Fibroblast of skin of back (primary cell): ENCODE results near the gene GSTM3.
"Not testable (repeated sequence)": the region's sequence is repeated elsewhere in the genome, so short reads cannot be mapped to it uniquely, and the experiment has no call there.

Experiments
- DNase-seq: peaks from one replicate; pipeline ENCODE4 v3.0.0-alpha.2; 2013

Gene GSTM3

DNA sequence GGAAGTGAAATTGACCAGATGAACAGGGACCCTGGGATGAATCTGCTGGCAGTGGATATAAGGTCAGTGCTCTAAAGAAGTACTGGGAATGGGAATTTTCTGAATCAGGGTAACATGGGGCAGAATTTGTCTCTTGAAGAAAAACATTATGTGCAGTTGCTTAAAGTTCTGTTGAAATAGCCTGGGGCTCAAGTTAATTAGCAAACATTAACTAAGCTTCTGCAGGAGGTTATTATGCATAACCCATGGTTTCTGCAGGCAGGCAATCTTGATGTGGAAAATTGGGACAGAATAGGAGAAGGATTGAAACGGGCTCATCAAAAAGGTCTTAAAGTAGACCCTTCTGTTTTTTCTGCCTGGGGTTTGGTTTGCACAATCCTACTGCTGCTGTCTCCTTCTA, 14.8 kb downstream of the GSTM3 start:
- no peak for DNase-seq

DNA sequence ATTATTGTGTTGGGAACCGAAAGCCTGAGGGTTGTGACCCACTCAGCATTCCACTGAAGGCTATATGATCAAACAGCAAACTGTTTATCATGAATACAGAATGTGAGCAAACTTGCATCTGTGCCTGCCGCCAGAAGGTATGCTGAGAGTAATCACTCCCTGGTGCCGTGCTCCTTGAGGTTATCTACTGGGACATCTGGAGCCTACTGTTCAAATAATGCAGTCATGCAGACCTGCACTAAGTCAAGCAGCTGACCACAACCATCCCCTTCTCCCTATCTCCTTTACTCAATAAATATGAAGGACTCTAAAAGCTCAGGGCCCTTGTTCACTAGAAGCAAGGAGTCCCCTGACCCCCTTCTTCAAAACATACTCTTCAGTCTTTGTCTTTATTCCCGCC, 15.3 kb downstream of the GSTM3 start:
- no peak for DNase-seq

DNA sequence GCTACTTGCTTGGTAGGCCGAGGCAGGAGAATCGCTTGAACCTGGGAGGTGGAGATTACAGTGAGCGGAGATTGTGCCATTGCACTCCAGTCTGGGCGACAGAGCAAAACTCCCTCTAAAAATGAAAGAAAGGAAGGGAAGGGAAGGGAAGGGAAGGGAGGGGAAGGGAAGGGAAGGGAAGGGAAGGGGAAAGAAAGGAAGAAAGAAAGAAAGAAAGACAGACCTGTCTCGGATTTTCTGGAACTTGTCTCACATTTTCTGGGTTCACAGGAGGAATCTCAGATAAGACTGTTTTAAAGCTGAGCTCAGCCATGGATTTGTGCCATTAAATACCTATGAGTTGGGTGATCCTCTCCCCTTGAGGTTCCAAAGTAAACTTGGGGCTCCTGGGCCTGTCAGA, 15.9 kb downstream of the GSTM3 start:
- no peak for DNase-seq

DNA sequence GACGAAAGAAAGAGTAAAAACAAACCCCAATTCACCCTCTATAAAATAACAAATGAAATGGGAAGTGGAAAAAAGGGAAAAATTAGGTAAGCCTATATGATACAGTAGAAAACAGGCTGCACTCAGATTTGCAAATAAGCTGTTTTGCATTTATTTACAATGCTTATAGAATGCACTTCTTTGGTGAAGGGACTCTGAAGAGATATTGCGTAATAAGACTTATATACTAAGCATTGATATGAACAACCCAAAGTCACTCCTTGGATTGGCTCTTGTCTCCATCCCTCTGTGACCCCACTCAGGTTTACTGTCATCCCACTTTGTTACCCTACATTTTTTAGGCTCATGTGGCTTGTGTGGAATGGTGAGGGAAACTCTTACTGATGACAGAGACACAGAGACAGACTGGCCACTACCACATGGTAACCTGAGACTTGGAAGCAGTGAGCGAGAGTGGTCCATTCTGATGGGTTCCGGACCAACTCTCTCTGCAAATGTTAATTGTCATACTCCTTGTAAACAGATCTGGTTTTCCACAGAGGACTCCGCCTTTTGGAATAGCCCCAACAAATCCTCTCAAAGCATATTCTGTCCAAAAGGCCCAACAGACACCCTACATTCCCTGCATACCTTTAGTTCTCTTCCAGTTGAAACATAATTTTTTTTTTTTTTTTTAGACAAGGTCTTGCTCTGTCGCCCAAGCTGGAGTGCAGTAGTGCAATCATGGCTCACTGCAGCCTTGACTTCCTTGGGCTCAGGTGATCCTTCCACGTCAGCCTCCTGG, 17.7 kb downstream of the GSTM3 start:
- DNase-seq, result peak; percentile 43

DNA sequence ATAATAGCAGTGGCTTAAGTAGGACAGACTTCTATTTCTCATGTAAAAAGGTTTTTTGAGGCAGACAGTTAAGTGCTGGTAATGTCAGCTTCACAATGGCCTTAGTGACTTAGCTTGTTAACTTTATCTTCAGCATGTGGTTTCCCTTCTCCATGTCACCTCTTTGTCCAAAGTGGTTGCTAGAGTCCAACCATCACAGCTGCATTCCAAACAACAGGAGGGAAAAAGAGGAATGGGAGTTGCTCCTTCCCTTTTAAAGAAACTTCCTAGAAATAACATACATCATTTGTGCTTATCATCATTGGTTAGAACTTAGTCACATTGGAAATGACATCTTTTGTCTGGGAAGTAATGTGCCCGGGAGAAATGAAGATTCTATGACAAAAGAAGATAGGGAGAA, 18.9 kb downstream of the GSTM3 start:
- DNase-seq, result no peak

DNA sequence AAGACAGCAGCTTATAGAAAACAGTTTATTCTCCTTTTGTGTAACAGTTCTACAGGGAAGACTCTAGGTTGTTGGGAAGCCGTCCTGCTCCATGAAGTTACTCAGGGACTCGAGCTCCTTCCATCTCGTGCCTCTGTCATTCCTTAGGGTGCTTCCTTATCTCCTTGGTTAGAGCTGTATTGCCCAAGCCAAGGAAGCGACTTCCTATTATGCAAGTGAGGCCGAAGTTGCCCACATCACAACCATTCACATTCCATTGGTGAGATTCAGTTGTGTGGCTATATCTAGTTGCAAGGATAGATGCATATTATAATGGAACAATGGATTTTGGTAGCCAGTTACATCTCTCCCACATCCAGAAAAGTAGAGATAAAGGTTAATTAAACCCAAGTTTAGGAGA, 19.8 kb downstream of the GSTM3 start:
- DNase-seq, result no peak

DNA sequence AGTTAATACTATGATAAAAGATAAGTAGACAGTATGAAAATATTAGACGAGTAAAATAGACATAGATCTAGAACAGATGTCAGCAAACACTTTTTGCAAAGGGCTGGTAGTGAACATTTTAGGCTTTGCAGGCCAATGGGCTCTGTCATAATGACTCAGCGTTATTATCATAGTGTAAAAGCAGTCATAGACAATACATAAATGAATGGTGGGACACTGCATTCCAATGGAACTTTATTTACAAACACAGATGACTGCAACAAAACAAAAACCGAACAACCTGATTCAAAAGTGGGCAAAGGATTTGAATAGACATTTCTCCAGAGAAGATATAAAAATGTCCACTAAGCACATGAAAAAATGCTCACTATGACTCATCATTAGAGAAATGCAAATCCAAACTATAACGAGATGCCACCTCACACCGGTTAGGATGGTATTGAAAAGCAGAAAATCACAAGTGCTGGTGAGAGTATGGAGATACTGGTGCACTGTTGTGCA, 21.5 kb downstream of the GSTM3 start:
- DNase-seq, result peak; percentile 62

DNA sequence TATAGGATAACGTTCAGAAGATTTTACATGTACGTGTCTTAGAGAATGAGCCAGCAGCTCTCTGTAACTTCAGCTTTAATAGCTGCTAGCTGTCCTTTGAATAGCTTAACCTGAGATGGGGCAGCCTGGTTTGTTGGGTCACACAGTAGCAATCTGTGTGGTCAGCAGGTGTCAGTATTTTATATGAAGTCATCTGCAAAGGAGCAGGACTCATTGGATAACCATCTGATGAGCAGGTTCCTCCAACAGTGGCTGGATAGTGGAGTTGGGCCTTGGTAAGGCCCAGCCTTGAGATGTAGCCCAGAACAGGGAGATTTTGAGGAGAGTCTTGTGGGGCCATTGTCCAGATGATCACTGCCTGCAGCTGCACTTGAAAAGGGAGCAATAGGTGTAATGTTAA, 22.3 kb downstream of the GSTM3 start:
- no peak for DNase-seq

DNA sequence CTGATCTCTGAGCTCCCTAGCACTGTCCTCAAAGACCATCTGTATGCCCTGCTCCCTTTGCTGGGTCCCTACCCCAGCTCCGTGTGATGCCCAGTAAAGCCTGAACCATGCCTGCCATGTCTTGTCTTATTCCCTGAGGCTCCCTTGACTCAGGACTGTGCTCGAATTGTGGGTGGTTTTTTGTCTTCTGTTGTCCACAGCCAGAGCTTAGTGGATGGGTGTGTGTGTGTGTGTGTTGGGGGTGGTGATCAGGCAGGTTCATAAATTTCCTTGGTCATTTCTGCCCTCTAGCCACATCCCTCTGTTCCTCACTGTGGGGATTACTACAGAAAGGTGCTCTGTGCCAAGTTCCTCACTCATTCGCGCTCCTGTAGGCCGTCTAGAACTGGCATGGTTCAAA, 23.1 kb downstream of the GSTM3 start:
- no peak for DNase-seq

DNA sequence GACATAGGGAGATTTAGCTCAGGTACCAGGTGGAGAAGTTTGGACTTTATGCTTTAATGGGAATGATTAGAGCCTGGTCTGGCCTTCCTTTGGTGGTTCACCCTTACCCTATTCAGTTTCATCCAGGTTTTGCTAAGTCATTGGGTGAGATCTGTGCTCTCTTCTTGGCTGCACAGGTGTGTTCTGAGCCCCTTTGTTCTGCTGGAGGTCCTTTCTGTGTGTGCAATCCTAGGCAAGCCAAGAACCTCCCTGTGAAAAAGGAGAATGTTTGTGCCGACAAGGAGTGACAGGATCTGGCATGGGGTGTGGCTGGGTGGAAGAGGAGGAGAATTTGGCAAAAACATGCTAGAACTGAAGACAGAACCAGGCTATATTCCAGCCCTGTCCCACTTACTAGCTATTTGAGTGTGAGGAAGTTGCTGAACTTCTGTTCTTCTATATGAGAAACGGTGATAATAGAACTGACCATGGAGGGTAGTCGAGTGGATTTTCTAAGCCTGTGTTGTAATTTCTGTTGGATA, 24.2 kb downstream of the GSTM3 start:
- DNase-seq, result no peak

DNA sequence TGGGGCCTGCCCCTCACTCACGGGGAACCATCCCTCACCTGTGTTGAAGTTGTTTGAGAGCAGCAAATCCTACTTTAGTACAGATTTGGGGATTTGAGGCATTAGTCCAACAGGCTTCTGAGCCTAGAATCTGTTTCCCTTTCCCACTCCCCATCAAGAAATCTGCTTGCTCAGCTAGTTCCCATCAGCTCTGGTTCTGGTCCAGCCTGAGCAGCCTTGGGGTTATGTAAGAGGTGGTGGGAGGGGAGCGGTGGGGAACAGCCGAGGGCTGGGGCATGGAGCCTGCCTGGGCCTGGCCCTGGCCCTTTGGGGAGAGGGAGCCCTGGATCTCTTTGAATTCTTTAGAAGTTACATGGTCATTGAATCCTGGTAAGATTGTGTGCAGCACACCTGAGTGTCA, 24.7 kb downstream of the GSTM3 start:
- DNase-seq, result no peak

DNA sequence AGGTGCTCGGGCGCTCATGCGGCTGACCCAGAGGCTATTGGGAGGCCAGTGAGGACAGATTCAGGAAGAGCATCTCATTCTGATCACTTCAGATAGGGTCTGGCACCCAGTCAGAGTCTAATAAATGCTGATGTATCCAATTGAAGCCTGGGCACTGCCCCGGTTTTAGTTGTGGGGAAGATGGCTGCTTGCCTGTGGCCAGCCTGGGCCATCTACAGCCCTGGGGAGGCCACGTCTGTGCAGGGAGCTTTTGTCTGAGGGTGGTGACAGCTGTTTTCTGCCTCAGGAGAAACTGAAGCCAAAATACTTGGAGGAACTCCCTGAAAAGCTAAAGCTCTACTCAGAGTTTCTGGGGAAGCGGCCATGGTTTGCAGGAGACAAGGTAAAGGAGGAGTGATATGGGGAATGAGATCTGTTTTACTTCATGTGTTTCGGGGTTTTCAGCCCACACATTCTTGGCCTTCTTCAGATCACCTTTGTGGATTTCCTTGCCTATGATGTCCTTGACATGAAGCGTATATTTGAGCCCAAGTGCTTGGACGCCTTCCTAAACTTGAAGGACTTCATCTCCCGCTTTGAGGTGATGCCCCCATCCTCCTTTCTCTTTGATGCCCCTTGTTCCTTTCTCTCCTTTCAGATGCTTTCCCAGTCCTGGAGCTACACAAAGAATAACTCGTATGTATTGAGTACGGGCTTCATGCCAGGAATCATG, 26.0 kb downstream of the GSTM3 start:
- no peak for DNase-seq

DNA sequence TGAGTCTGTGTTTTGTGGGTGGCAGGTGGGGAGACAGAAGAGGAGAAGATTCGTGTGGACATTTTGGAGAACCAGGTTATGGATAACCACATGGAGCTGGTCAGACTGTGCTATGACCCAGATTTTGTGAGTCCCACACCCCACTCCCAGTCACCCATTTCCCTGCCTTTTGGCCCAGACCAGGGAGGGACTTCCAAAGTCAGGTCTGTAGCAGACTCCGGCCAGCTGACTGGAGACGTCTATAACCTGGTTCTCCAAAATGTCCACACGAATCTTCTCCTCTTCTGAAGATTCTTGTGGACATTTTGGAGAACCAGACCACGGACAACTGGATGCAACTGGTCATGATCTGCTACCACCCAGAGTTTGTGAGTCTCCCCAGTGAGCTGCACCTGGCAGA, 27.2 kb downstream of the GSTM3 start:
- no peak for DNase-seq

DNA sequence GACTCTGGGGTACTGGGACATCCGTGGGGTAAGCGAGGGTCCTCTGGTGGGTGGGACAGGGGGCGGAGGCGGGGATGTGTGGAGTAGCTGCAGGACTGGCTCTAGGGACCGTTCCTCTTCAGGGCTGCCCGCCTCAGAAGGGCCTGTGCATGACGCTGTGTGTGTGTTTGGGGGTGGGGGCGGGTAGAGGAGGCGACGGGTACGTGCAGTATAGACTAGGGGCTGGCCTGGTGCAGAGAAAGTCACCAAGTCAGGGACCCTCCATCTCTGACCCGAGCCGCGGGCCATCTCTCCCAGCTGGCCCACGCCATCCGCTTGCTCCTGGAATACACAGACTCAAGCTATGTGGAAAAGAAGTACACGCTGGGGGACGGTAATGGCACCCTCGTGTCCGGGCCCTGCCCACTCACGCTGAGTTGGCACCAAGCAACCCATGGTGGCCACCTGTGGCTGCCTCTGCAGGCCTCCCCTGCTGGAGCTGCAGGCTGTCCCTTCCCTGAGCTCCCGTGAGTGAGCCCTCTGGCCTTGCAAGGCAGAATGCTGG, 28.4 kb downstream of the GSTM3 start:
- no peak for DNase-seq

DNA sequence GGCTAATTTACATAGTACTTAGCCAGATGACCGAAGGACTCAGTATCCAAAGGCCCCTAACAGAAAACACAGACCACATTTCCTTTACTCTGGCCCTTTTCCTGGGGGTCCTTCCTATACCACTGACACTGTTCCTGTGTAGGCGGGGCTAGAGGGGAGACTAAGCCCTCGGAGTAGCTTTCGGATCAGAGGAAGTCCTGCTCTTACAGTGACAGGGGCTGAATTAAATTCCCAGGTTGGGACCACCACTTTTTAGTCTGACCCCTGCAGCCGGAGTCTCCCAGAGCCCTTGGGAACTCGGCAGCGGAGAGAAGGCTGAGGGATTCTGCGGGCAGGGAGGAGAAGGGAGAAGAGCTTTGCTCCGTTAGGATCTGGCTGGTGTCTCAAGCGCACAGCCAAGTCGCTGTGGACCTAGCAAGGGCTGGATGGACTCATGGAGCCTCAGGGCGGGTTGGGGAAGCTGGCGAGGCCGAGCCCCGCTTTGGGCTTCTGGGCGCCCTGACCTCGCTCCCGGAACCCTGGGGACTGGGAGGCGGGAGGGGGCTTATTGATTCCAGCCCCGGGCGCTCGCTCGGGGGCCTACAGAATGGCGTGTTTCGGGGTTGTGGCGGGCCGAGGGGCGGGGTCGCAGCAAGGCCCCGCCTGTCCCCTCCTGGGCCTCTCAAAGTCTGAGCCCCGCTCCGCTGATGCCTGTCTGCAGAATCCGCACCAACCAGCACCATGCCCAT, 29.1 kb downstream of the GSTM3 start, which contains the start of gene GSTM5:
Gene GSTM5 (plus strand): TSS at position 659 of the 728 bp plus-strand sequence. CDS start 62 bp downstream, at position 721.
- not testable (repeated sequence) for DNase-seq

DNA sequence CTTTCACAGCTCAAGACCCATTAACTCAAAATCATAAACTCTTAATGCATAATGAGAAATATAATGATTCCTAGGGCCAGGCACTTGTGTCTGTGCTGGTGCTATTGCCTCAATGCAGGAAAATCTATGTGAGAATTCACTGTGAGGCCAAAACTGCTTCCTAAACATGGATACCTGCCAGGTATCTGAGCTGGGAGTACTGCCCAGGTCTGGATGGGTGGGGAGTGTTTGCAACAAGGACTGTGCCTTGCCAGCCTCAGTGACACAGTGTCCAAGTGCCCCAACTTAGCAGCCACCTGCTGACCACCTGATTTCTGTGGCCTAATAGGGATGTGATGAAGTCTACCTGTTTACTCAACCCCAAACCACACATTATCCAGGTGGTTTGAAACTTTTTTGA, 31.0 kb downstream of the GSTM3 start:
- not testable (repeated sequence) for DNase-seq

DNA sequence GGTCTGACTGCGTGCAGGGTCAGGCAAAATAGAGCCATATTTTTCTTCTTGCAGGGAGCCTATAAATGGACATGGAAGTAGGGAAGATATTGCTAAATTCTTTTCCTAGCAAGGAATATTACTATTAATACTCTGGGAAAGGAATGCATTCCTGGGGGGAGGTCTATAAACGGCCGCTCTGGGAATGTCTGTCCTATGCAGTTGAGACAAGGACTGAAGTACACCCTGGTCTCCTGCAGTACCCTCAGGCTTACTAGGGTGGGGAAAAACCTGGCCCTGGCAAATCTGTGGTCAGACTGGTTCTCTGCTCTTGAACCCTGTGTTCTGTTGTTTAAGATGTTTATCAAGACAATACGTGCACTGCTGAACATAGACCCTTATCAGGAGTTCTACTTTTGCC, 31.9 kb downstream of the GSTM3 start:
- not testable (repeated sequence) for DNase-seq

DNA sequence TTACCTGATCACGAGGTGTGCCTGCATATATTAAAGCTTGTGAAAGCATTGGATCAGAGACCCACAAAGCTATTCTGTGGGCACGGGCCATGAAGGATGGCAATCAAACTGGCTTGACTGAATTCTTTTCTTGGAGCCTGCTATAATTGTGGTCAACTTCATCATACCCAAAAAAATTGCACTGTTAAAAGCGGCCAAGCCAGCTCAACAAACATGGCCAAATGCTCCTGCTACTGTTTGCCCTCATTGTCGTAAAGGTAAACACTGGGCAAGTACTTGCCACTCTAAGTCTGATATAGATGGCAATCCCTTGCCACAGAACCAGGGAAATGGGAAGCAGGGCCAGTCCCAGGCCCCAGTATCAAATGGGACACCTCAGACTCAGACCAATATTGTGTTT, 35.4 kb downstream of the GSTM3 start:
- no peak for DNase-seq

DNA sequence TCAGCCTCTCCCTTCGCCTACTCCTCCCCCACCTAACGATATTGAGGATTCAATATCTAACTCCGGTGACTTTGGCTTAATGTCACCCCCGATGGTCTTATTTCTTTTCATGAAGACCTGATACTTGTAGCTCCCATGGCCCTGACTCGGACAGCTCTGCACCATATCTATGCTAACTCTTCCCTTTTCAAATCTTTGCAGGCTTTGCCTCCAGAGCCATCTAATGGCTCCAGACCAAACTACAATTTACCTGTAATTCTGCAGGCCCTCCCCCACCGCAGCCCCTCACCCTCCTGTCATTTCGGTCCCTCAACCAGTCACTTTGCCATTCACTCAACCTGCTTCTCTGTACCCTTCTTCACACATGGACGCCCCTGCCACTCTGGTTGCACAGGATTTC, 36.7 kb downstream of the GSTM3 start:
- no peak for DNase-seq

DNA sequence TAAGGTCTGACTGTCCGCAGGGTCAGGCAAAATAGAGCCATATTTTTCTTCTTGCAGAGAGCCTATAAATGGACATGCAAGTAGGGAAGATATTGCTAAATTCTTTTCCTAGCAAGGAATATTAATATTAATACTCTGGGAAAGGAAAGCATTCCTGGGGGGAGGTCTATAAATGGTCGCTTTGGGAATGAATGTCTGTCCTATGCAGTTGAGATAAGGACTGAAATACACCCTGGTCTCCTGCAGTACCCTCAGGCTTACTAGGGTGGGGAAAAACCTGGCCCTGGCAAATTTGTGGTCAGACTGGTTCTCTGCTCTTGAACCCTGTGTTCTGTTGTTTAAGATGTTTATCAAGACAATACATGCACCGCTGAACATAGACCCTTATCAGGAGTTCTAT, 37.9 kb downstream of the GSTM3 start:
- not testable (repeated sequence) for DNase-seq

DNA sequence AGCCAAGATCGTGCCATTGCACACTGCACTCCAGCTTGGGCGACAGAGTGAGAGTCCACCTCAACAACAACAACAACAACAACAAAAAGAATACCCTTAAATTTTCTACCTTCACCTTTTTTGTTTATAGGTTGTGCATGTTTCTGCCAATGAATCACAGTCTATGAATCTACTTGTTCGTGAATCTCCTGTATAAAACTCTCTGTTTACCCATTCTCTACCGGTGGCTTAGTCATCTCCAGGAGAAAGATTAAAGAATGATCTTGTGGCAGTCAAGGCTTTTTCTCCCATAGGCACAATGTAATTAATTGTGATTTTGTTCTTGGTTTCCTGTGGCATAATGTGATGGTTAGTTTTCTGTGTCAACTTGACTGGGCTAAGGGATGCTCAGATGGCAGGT, 43.0 kb downstream of the GSTM3 start:
- DNase-seq, result not testable (repeated sequence)

DNA sequence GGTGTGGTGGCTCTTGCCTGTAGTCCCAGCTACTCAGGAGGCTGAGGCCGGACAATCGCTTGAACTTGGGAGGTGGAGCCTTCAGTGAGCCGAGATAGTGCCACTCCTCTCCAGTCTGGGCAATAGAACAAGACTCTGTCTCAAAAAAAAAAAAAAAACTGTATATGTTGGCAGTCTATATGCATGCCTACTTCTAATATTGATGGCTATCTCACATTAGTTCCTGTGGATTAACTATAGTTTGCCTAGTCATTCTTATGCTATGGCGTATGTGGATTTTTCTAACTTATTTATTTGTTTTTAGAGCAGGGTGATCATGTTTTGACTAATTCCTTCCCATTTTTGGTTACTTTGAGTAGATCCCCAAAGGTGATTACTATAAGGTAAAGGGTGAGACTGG, 43.8 kb downstream of the GSTM3 start:
- no peak for DNase-seq

DNA sequence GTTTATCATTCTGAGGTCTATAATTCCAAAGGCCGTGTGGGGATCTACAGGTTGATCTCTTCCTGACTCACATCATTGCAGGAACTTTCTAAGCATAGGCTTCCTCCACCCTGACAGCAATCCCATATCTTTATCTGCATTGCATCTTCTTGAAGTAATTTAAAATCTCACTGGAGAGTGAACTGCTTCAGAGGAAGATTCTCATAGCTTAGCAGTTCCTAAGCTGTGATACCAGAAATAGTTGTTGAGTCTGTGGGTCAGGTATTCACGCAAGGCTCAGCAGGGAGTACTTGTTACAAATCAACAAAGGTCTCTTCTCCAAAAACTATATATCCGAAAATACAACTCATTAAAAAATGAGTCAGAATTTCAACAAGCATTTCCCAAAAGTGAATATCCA, 45.7 kb downstream of the GSTM3 start:
- DNase-seq, result not testable (repeated sequence)
